Measurements from ENCODE around the gene ATG7. TPM values are rescaled to one million over a fixed set of nuclear protein-coding genes. Genes with fewer than 3 reads are reported as not detected.

Gene ATG7
- total RNA-seq, 2 experiments from 2014 or later = 26.4 to 28.6 TPM

GRCh38 chr3:11289864-11290263 lies 17.7 kb downstream of the ATG7 start:
- ATAC-seq (ENCODE audit: low read depth) = no peak
- Mint-ChIP-seq H3K9me3 (no peaks in the 10 kb centered on the region), H3K4me3 (no peak overlapping the region), H3K27ac (peak overlapping the region; percentile 99), H3K4me1 (peaks cover 46% of the 10 kb centered on the region), H3K36me3 (peaks cover 26% of the 10 kb centered on the region), H3K27me3 (no peaks in the 10 kb centered on the region)
- DNase-seq = no peak
- POLR2A ChIA-PET = interaction anchor here (1.3 to 9.0 kb wide), 3 partner anchors 15 to 17 kb away, joined by 3 to 96 read pairs (median 5); partner anchors contain the start of gene ATG7

GRCh38 chr3:11290743-11291680 lies 18.8 kb downstream of the ATG7 start:
- H3K27me3 Mint-ChIP-seq = no peaks in the 10 kb centered on the region

GRCh38 chr3:11291808-11292207 lies 19.6 kb downstream of the ATG7 start:
- Mint-ChIP-seq H3K27me3 (no peaks in the 10 kb centered on the region), H3K4me1 (peaks cover 44% of the 10 kb centered on the region), H3K9me3 (no peaks in the 10 kb centered on the region), H3K36me3 (peaks cover 25% of the 10 kb centered on the region), H3K4me3 (peak overlapping the region; percentile 83), H3K27ac (peak overlapping the region; percentile 99)
- DNase-seq (no peak), ATAC-seq (ENCODE audit: low read depth) (peak; percentile 7)
- POLR2A ChIA-PET = interaction anchor here (1.3 to 9.0 kb wide), 4 partner anchors 10 to 19 kb away, joined by 3 to 96 read pairs (median 9); partner anchors contain the start of gene ATG7

More at GRCh38 chr3:11290743-11291680, 18.8 kb downstream of the ATG7 start:
- Mint-ChIP-seq H3K9me3 (no peaks in the 10 kb centered on the region), H3K36me3 (peaks cover 26% of the 10 kb centered on the region), H3K4me3 (peak overlapping the region; percentile 83), H3K4me1 (peaks cover 46% of the 10 kb centered on the region), H3K27ac (peak overlapping the region; percentile 99)
- DNase-seq (no peak), ATAC-seq (ENCODE audit: low read depth) (peak; percentile 92)
- POLR2A ChIA-PET = interaction anchor here (1.3 to 9.0 kb wide), 4 partner anchors 10 to 18 kb away, joined by 3 to 96 read pairs (median 9); partner anchors contain the start of gene ATG7

GRCh38 chr3:11297126-11297525 lies 24.9 kb downstream of the ATG7 start:
- no peaks in the 10 kb centered on the region for H3K27me3 Mint-ChIP-seq
- peaks cover 27% of the 10 kb centered on the region for H3K36me3 Mint-ChIP-seq
- POLR2A ChIA-PET = no interaction called here
- no peak for DNase-seq
- no peak overlapping the region for H3K4me3 Mint-ChIP-seq
- no peaks in the 10 kb centered on the region for H3K9me3 Mint-ChIP-seq
- H3K27ac Mint-ChIP-seq = no peak overlapping the region
- peaks cover 15% of the 10 kb centered on the region for H3K4me1 Mint-ChIP-seq
- ATAC-seq (ENCODE audit: low read depth) = no peak

- Mint-ChIP-seq H3K4me1 (peaks cover 23% of the 10 kb centered on the region), H3K27me3 (no peaks in the 10 kb centered on the region), H3K9me3 (no peaks in the 10 kb centered on the region), H3K4me3 (peak overlapping the region; percentile 26), H3K36me3 (peaks cover 44% of the 10 kb centered on the region), H3K27ac (peak overlapping the region; percentile 73)
- POLR2A ChIA-PET = interaction anchor here (1.0 kb wide), 2 partner anchors 10 to 13 kb away, joined by 3 to 4 read pairs; no protein-coding TSS in a partner anchor
- ATAC-seq (ENCODE audit: low read depth) (peak; percentile 81), DNase-seq (no peak)
These were observed 28.8 kb downstream of the ATG7 start for GRCh38 chr3:11300970-11301369.

- peaks cover 46% of the 10 kb centered on the region for H3K36me3 Mint-ChIP-seq
- POLR2A ChIA-PET = interaction anchor here (1.0 kb wide), 1 partner anchor 29 kb away, joined by 3 read pairs; no protein-coding TSS in a partner anchor
- no peaks in the 10 kb centered on the region for H3K9me3 Mint-ChIP-seq
- no peaks in the 10 kb centered on the region for H3K27me3 Mint-ChIP-seq
- no peak overlapping the region for H3K27ac Mint-ChIP-seq
- H3K4me1 Mint-ChIP-seq = peaks cover 38% of the 10 kb centered on the region
- DNase-seq (no peak), ATAC-seq (ENCODE audit: low read depth) (no peak)
- H3K4me3 Mint-ChIP-seq = no peak overlapping the region
These were observed 30.2 kb downstream of the ATG7 start for GRCh38 chr3:11302444-11302843.

- ATAC-seq (ENCODE audit: low read depth) (no peak), DNase-seq (no peak)
- no peaks in the 10 kb centered on the region for H3K27me3 Mint-ChIP-seq
- no peaks in the 10 kb centered on the region for H3K9me3 Mint-ChIP-seq
- H3K4me1 Mint-ChIP-seq = peaks cover 39% of the 10 kb centered on the region
- H3K27ac Mint-ChIP-seq = no peak overlapping the region
- H3K4me3 Mint-ChIP-seq = no peak overlapping the region
- H3K36me3 Mint-ChIP-seq = peaks cover 52% of the 10 kb centered on the region
- POLR2A ChIA-PET = no interaction called here
These were observed 32.0 kb downstream of the ATG7 start for GRCh38 chr3:11304175-11304574.

GRCh38 chr3:11305509-11305908 lies 33.3 kb downstream of the ATG7 start:
- POLR2A ChIA-PET = interaction anchor here (1.3 to 1.7 kb wide), 2 partner anchors 14 to 16 kb away, joined by 3 to 14 read pairs; no protein-coding TSS in a partner anchor
- peaks cover 47% of the 10 kb centered on the region for H3K36me3 Mint-ChIP-seq

GRCh38 chr3:11306817-11307589 lies 34.8 kb downstream of the ATG7 start:
- Mint-ChIP-seq H3K9me3 (no peaks in the 10 kb centered on the region), H3K27me3 (no peaks in the 10 kb centered on the region), H3K4me3 (peak overlapping the region; percentile 57), H3K36me3 (peaks cover 43% of the 10 kb centered on the region), H3K4me1 (peaks cover 26% of the 10 kb centered on the region), H3K27ac (peak overlapping the region; percentile 49)
- POLR2A ChIA-PET = interaction anchor here (1.1 to 1.7 kb wide), 3 partner anchors 15 to 35 kb away, joined by 5 to 14 read pairs (median 8); partner anchors contain the start of gene ATG7
- DNase-seq (no peak), ATAC-seq (ENCODE audit: low read depth) (peak; percentile 90)

More at GRCh38 chr3:11305509-11305908, 33.3 kb downstream of the ATG7 start:
- no peak overlapping the region for H3K27ac Mint-ChIP-seq
- no peak overlapping the region for H3K4me3 Mint-ChIP-seq
- no peaks in the 10 kb centered on the region for H3K9me3 Mint-ChIP-seq
- DNase-seq (no peak), ATAC-seq (ENCODE audit: low read depth) (no peak)
- H3K27me3 Mint-ChIP-seq = no peaks in the 10 kb centered on the region
- peaks cover 35% of the 10 kb centered on the region for H3K4me1 Mint-ChIP-seq

- POLR2A ChIA-PET = no interaction called here
- ATAC-seq (ENCODE audit: low read depth) (no peak), DNase-seq (no peak)
- Mint-ChIP-seq H3K4me1 (peaks cover 26% of the 10 kb centered on the region), H3K27me3 (no peaks in the 10 kb centered on the region), H3K36me3 (peaks cover 35% of the 10 kb centered on the region), H3K9me3 (no peaks in the 10 kb centered on the region), H3K4me3 (no peak overlapping the region), H3K27ac (peak overlapping the region; percentile 33)
These were observed 35.7 kb downstream of the ATG7 start for GRCh38 chr3:11307830-11308432.

- POLR2A ChIA-PET = no interaction called here
- H3K27ac Mint-ChIP-seq = no peak overlapping the region
- no peak overlapping the region for H3K4me3 Mint-ChIP-seq
- H3K27me3 Mint-ChIP-seq = no peaks in the 10 kb centered on the region
- no peak for ATAC-seq (ENCODE audit: low read depth)
- H3K9me3 Mint-ChIP-seq = no peaks in the 10 kb centered on the region
- H3K36me3 Mint-ChIP-seq = peaks cover 31% of the 10 kb centered on the region
- no peak for DNase-seq
- peaks cover 21% of the 10 kb centered on the region for H3K4me1 Mint-ChIP-seq
These were observed 38.1 kb downstream of the ATG7 start for GRCh38 chr3:11310258-11310657.

- H3K4me3 Mint-ChIP-seq = no peak overlapping the region
- POLR2A ChIA-PET = no interaction called here
- no peaks in the 10 kb centered on the region for H3K9me3 Mint-ChIP-seq
- no peak for ATAC-seq (ENCODE audit: low read depth)
- H3K27me3 Mint-ChIP-seq = no peaks in the 10 kb centered on the region
- peaks cover 38% of the 10 kb centered on the region for H3K36me3 Mint-ChIP-seq
- no peak overlapping the region for H3K27ac Mint-ChIP-seq
- no peak for DNase-seq
- peaks cover 4% of the 10 kb centered on the region for H3K4me1 Mint-ChIP-seq
These were observed 40.0 kb downstream of the ATG7 start for GRCh38 chr3:11312166-11312565.

- Mint-ChIP-seq H3K27me3 (no peaks in the 10 kb centered on the region), H3K27ac (no peak overlapping the region), H3K4me1 (no peaks in the 10 kb centered on the region), H3K36me3 (peaks cover 22% of the 10 kb centered on the region), H3K9me3 (no peaks in the 10 kb centered on the region), H3K4me3 (no peak overlapping the region)
- DNase-seq (no peak), ATAC-seq (ENCODE audit: low read depth) (no peak)
- POLR2A ChIA-PET = no interaction called here
These were observed 45.1 kb downstream of the ATG7 start for GRCh38 chr3:11317300-11317699.
